Esophagus muscularis mucosa (tissue), 4 donors: ENCODE results near the gene UTF1. TPM values are rescaled to one million over a fixed set of nuclear protein-coding genes. Genes with fewer than 3 reads are reported as not detected.

Source experiments
- DNase-seq: peaks from one replicate; pipeline ENCODE4 v3.0.0-alpha.2; 2017; ENCODE audit errors: extremely low spot score
- H3K27ac ChIP-seq, 4 donors: fragments of 200-600 bp; sonication (generic); replicated peaks in 1 of 4; 1 replicate in 3 of 4; 2 replicates in 1 of 4; pipeline ENCODE4 v1.5.1; 2016 to 2019; ENCODE audit warnings: mild to moderate bottlenecking in 1 of 4
- H3K27me3 ChIP-seq, 4 donors: fragments of 200-600 bp; sonication (generic); one replicate each; pipeline versions ENCODE4 v1.5.1 to v1.6.0; 2016 to 2019
- H3K36me3 ChIP-seq, 4 donors: fragments of 200-600 bp; sonication (generic); one replicate each; pipeline ENCODE4 v1.5.1; 2016 to 2019
- H3K4me1 ChIP-seq, 4 donors: fragments of 200-600 bp; sonication (generic); one replicate each; pipeline ENCODE4 v1.5.1; 2016 to 2019
- H3K4me3 ChIP-seq, 4 donors: fragments of 200-600 bp; sonication (generic); 1 replicate in 2 of 4; 2 replicates in 2 of 4; pipeline ENCODE4 v1.5.1; 2016 to 2019; ENCODE audit warnings: mild to moderate bottlenecking in 4 of 4, moderate library complexity in 1 of 4
- H3K9me3 ChIP-seq, 4 donors: fragments of 200-600 bp; sonication (generic); 1 replicate in 3 of 4; 2 replicates in 1 of 4; pipeline ENCODE4 v1.5.1; 2016 to 2019
- EP300 ChIP-seq: sonication (generic); formaldehyde crosslinking; IDR thresholded peaks from one replicate; pipeline ENCODE4 v1.6.1; 2017; ENCODE audit warnings: antibody characterized with exemption
- POLR2A ChIP-seq: fragments of 450-650 bp; IDR thresholded peaks from one replicate; pipeline ENCODE4 v1.6.1; 2017; ENCODE audit warnings: antibody characterized with exemption, moderate library complexity, mild to moderate bottlenecking, low read depth
- POLR2AphosphoS5 ChIP-seq, 2 donors: sonication (generic); formaldehyde crosslinking; IDR thresholded peaks; one replicate each; pipeline ENCODE4 v1.6.1; 2017; ENCODE audit warnings: antibody characterized with exemption in 2 of 2
- WGBS: methylation state at CpG from one replicate; pipeline ENCODE4 v1.1.5; 2018; 5-methylcytosine and 5-hydroxymethylcytosine counted together
- intact Hi-C: fragments of 100-400 bp; cut with DNase I; formaldehyde crosslinking; loops from one replicate; pipeline ENCODE4 v1.15.1; 2023
- total RNA-seq, 4 donors: library from RNA; depleted of rRNA; stranded (reverse); fragments of >200 nt; gene quantifications; one replicate each; pipeline versions ENCODE4 v1.1.0 to v1.2.1, GENCODE V29; 2016
- TF ChIP-seq, protein P1 (sequence below), 3 experiments: fragments of 200-600 bp in 2 of 3; fragments of 450-650 bp in 1 of 3; sonication (generic) in 2 of 3; IDR thresholded peaks; one replicate each; pipeline ENCODE4 v1.5.1; 2017 to 2019; ENCODE audit warnings: antibody characterized with exemption in 3 of 3, mild to moderate bottlenecking in 2 of 3, moderate library complexity in 1 of 3

The UTF1 gene
- total RNA-seq, 4 donors from 2014 or later, result not detected

DNA sequence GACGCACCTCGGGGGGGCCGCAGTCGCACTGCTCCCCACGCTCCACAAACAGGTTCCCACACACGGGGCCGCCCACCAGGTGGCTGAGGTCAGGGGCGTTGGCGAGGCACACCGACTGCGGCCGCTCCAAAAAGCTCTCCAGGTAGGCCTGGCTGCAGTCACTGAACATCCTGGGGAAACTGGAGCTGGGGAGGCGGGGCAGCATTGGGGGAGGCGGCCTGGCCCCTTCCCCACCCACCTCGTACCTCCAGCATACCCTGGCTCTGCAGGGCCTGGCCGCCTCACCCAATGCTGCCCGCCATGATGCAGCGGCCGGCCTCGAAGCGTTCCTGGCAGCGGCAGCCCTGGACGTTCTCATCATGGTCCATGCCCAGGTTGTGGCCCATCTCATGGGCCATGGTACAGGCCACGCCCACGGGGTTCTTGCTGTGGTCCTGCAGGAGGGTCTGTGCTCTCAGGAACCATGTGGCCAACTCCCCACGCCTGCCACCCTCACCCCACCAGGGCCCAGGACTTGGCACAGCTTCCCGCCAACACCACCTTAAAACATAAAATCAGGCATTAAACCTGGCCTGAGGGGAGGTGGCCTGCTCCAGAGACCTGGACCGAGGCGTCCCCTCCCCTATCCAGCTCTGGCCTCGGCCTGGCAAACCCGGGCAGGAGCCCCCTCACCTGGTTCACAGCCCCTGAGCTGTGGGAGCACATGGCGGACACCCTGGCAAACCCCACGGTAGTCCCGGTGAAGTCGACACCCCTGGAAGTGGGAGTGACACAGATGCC, 41.7 kb downstream of the UTF1 start:
- Histone ChIP-seq H3K4me3 (no peak overlapping the region), H3K27ac (no peak overlapping the region), H3K4me1 (peaks cover 5 to 15% (median 6%) of the 10 kb centered on the region in 4 donors), H3K36me3 (peaks cover 0 to 42% (median 11%) of the 10 kb centered on the region in 4 donors), H3K27me3 (peaks cover 0 to 29% (median 6%) of the 10 kb centered on the region in 4 donors), H3K9me3 (no peaks in the 10 kb centered on the region)
- intact Hi-C loops, result no loop called here
- DNase-seq, result no peak
- no peak for TF ChIP-seq POLR2A
- TF ChIP-seq EP300, result no peak
- TF ChIP-seq, protein P1, sequence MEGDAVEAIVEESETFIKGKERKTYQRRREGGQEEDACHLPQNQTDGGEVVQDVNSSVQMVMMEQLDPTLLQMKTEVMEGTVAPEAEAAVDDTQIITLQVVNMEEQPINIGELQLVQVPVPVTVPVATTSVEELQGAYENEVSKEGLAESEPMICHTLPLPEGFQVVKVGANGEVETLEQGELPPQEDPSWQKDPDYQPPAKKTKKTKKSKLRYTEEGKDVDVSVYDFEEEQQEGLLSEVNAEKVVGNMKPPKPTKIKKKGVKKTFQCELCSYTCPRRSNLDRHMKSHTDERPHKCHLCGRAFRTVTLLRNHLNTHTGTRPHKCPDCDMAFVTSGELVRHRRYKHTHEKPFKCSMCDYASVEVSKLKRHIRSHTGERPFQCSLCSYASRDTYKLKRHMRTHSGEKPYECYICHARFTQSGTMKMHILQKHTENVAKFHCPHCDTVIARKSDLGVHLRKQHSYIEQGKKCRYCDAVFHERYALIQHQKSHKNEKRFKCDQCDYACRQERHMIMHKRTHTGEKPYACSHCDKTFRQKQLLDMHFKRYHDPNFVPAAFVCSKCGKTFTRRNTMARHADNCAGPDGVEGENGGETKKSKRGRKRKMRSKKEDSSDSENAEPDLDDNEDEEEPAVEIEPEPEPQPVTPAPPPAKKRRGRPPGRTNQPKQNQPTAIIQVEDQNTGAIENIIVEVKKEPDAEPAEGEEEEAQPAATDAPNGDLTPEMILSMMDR (IDR thresholded peaks at IDR 0.05), result no peak
- no peak for TF ChIP-seq POLR2AphosphoS5 (IDR thresholded peaks at IDR 0.05)
- WGBS, result 82% methylated on average over 17 of the region's 35 CpGs

GRCh38 chr10:133272301-133272963, 42.4 kb downstream of the UTF1 start:
- Histone ChIP-seq H3K4me1 (peaks cover 6 to 22% (median 13%) of the 10 kb centered on the region in 4 donors), H3K27me3 (peaks cover 0 to 37% (median 10%) of the 10 kb centered on the region in 4 donors), H3K9me3 (no peaks in the 10 kb centered on the region), H3K36me3 (peaks cover 0 to 42% (median 11%) of the 10 kb centered on the region in 4 donors), H3K27ac (no peak overlapping the region), H3K4me3 (no peak overlapping the region)
- whole genome bisulfite sequencing, result 82% methylated on average over 20 of the region's 29 CpGs
- no peak for DNase-seq
- intact Hi-C loops, result no loop called here
- no peak for TF ChIP-seq EP300
- TF ChIP-seq, protein P1 (IDR thresholded peaks at IDR 0.05), result no peak

GRCh38 chr10:133272964-133273420, 43.0 kb downstream of the UTF1 start:
- no peak for DNase-seq
- no peak overlapping the region for H3K4me3 ChIP-seq
- TF ChIP-seq POLR2A (no peak), POLR2AphosphoS5 (IDR thresholded peaks at IDR 0.05) (no peak)
- TF ChIP-seq, protein P1 (IDR thresholded peaks at IDR 0.05), result no peak
- peaks cover 6 to 26% (median 16%) of the 10 kb centered on the region in 4 donors for H3K4me1 ChIP-seq
- no peaks in the 10 kb centered on the region for H3K9me3 ChIP-seq
- H3K27me3 ChIP-seq, result peaks cover 0 to 42% (median 10%) of the 10 kb centered on the region in 4 donors
- no peak overlapping the region for H3K27ac ChIP-seq
- 86% methylated on average over 8 of the region's 25 CpGs for WGBS
- intact Hi-C loops, result no loop called here
- peaks cover 0 to 42% (median 11%) of the 10 kb centered on the region in 4 donors for H3K36me3 ChIP-seq

DNA sequence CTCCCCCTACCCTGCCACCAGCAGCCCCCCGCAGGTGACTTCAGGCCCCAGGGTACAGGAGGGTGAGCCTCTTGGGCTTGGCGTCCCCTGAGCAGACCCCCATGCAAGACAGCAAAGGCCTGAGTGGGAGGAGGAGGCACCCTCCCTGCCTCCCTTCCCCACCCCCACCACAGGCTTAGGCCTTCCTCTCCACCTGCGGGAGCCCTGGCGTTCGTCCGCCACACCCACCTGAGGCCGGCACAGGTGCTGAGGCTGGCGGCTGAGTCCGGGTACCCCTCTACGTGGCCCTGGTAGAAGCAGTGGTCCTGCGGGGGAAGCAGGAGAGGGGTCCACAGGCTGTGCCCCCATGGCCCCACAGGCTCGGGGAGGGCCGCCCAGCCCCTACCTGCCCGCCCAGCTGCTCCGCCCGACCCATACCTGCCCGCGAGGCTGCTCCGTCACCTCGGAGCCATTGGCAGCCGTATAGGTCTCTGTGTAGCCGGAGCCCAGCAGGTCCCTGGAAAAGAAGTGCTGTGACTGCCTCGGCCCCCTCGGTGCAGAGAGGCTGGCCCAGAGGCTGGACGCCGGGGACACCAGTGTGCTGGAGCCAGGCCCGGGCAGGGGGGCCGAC, 43.6 kb downstream of the UTF1 start:
- WGBS, result 87% methylated on average over 13 of the region's 28 CpGs
- peaks cover 0 to 42% (median 13%) of the 10 kb centered on the region in 4 donors for H3K36me3 ChIP-seq
- no peak overlapping the region for H3K4me3 ChIP-seq

More for the DNA sequence above, 43.6 kb downstream of the UTF1 start:
- Histone ChIP-seq H3K9me3 (no peaks in the 10 kb centered on the region), H3K4me1 (peaks cover 6 to 26% (median 18%) of the 10 kb centered on the region in 4 donors), H3K27me3 (peaks cover 0 to 42% (median 10%) of the 10 kb centered on the region in 4 donors), H3K27ac (no peak overlapping the region)
- no peak for DNase-seq
- TF ChIP-seq, protein P1 (IDR thresholded peaks at IDR 0.05), result no peak
- no peak for TF ChIP-seq POLR2AphosphoS5 (IDR thresholded peaks at IDR 0.05)
- TF ChIP-seq EP300, result no peak
- no peak for TF ChIP-seq POLR2A
- intact Hi-C loops, result no loop called here
